Stimulated activated CD8-positive, alpha-beta memory T cell treated with anti-CD3 and anti-CD28 coated beads, Interleukin-15, amount 100 ng/mL, for 1 hour (primary cell): ENCODE results near the gene PPFIA4.

ENCODE experiments used
- DNase-seq: peaks from one replicate; pipeline ENCODE4 v3.0.0-alpha.2; 2020; ENCODE audit warnings: low read depth

The PPFIA4 gene

GRCh38 chr1:203099805-203100515 is 73.7 kb downstream of the PPFIA4 start:
- DNase-seq: no peak

DNA sequence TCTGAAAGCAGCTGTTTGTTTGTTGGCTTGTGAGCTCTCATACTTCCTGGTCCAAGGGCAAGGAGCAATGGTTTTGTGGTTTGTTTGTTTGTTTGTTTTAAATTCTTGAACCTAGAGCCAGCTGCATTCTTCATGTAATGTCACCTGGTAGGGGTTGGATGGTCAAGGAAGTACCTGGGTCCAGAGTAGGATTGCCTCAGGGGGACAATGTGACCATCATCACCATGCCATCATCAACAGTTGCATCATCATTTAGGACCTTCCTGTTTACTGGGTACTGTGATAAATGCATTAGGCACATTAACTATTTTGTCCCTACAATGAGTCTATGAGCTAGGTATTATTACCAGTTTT is 74.2 kb downstream of the PPFIA4 start:
- DNase-seq: no peak

GRCh38 chr1:203101813-203102634 is 75.7 kb downstream of the PPFIA4 start:
- DNase-seq: no peak

GRCh38 chr1:203103216-203103615 is 76.9 kb downstream of the PPFIA4 start:
- no peak for DNase-seq

- DNase-seq: no peak
Observed at GRCh38 chr1:203103829-203104495, 77.7 kb downstream of the PPFIA4 start.

DNA sequence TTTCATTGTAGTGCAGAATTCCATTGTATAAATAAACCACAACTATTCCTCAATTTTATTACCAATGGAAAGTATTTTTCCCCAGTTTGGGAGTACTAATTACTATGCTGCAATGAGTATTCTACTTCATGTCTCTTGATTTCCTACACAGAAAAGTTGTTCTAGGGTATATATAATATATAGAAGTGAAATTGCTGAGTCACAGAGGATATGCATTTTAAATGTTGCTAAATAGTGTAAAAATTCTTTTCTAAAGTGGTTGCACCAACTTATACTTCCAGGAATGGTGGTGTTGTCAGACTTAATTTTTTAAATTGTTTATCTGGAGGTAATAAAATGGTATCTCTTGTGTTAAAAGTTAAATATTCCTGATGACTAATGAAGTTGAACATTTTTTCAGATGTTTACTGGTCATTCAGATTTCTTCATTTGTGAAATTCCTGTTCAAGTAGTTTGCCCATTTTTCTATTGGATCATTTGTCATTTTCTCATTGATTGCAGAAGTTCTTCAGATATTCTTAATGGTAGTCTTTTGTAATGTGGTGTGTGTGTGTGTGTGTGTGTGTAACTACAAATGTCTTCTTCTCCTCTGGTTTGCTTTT is 78.6 kb downstream of the PPFIA4 start:
- no peak for DNase-seq

GRCh38 chr1:203112475-203112874 is 86.2 kb downstream of the PPFIA4 start:
- DNase-seq: no peak

DNA sequence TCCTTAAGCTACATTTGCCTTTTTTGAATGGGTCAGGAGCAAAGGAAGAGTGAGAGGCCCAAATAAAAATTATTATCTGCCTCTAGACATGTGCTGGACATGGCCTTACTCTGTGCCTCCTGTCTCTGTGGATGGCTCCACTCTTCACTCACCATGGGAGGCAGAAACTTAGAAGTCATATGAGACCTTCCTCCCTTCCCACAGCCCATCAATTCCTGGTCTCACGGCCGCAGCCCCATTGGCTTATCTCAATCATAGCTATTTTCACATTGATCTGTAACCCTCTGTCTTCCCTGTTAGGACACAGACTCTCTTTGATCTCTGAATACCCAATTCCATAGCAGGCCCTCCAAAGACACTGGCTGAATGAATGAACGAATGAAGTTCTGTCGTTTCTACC is 87.0 kb downstream of the PPFIA4 start:
- DNase-seq: no peak

GRCh38 chr1:203114202-203114601 is 87.9 kb downstream of the PPFIA4 start:
- DNase-seq: no peak

DNA sequence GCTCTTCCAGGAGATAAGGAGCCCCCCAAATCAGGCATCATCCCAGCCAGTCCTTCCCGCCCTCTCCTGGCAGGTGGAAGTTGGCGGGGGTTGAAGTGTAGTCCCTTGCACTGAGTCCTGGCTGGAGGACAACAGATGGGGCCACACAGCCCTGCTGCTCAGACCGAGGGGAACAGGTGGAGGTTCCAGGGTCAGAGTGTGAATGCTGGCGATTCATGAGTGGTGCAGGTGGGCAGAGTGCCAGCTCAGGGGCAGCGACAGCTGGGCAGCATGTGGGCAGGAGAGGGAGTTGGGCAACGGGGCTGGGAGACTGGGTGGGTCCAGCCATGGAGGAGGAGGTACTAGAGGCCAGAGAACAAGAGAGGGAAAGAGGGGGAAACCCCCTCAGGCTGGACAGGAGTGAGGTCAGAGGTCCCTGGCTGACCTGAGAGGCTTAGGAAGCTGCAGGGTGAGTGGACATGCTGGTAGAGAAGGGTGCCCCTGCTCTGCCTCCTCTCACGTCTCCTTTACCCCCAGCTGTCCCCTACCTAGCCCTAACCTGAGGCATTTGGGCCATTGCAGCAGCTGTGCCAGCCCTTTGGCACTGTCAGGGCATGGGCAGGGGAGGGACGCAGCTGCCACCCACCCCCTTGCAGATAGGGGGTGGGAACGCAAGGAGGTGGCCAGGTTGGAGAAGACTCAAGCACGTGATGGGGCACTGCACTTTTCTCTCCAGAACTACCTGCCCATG is 90.0 kb downstream of the PPFIA4 start:
- no peak for DNase-seq

- no peak for DNase-seq
Observed at GRCh38 chr1:203117611-203118575, 91.6 kb downstream of the PPFIA4 start.

DNA sequence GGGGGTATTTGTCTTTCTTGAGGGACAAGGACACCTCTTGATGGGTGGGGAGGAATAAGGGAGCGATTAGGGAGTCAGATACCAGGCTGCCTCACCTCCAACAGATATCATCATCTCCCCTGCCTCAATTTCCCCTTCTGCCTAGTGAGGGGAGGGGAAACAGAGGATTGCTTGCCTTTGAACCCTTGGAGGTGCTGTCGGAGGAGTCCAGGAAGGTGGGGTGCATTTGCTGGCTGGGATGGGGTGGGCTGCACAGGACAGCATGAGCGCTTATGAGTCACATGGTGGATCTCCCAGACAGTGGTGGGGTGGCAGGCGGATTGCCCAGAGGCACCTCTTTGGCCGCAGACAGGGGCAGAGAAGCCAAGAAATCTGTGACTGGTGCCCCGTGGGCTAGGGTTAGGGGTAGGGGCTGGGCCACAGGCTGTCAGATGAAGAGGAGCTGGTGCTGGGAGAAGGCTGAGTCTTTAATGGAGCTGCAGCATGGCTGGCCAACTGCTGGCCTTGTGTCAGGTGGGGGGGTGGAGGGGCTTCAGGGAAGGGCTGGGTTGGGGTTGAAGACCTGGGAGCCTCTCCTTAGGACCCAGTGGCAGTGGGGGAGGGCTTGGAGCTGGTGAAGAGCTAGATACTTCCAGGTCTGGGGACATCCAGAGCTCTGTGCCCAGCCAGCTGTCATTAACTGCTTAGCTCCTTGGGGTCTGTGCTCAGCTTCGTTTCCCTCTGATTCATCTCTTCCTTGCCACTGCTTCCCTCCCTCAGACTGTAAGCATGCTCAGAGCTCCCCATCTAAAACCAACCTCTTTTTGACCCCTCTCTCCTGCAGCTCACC is 94.2 kb downstream of the PPFIA4 start:
- DNase-seq: no peak

DNA sequence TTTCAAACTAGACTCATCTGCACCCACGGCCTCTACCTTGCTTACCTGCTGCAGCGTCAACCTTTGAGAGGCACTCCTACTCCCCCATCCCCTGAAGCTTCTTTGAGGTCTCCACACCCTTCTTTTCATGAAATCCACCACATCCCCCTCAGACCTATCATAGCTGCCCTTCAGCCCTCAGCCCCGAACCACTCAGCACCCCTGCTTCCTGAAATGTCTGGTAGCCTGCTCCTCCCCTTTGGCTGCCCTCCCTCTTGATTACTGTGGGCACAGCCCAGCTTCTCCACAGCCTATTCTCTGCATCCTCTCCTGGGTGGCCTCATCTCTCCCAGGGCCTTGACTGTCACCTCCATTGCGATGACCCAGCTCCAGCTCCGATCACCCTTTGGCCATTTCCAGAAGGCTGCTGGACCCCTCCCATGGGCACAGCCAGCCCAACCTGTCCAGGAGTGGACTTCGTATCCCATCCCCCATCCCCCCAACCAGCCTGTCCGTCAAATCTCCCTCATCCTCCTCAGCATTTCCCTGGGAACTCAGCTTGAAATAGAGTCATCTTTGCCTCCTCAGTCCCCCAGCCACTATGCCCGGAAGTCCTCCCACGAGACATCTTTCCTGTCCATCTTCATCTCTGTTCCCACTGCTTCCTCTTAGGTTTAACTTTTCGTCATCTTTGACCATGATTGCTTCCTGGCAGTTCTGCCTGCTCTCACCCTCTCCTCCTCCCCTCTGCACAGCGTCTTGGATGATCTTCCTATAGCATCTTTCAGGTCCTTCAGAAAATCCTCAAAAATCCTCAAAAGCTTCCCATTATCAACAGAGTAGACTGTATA is 95.1 kb downstream of the PPFIA4 start:
- no peak for DNase-seq

GRCh38 chr1:203122159-203122558 is 95.9 kb downstream of the PPFIA4 start:
- no peak for DNase-seq

GRCh38 chr1:203124011-203124410 is 97.7 kb downstream of the PPFIA4 start:
- no peak for DNase-seq

DNA sequence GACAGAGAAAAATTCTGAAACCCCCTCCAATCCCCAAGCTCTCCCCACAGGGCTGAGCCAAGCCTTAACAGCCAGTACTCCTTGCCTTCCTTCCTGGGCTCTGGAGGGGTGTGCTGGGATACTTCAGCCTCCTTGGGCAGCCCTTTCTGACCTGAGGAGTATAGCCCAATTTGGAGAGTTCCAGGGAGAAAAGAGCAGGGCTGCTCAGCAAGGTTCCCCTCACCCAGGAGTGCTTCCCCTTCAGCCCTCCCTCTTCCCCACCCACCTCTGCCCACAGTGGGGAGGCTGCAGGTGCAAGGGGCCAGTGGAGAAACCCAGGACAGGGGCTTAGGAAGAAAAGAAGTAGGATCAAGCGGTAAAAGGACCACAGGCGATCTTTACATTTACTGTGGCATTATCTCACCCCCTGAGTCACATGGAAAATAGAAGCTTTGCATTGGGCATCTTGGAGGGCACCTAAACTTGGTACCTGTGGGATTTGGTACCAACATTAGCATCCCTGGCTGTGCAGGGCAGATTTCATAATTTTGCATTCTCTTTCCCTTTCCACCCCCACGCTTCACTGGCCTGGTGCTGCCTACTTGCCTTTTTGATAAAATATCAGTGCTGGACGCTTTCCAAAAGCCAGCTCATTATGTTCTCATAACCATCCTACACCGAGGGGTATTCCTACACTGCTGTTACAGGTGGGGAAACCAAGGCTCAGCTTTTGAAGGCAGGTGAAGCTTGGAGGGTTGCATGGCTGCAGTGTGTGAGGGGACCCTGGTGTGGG is 98.4 kb downstream of the PPFIA4 start:
- no peak for DNase-seq

- no peak for DNase-seq
Observed at GRCh38 chr1:203126151-203126865, 100.0 kb downstream of the PPFIA4 start.
